Hepatocyte (in vitro differentiated cells): ENCODE results near the gene EIF4H. TPM values are rescaled to one million over a fixed set of nuclear protein-coding genes. Genes with fewer than 3 reads are reported as not detected.
"Not testable (repeated sequence)": the region's sequence is repeated elsewhere in the genome, so short reads cannot be mapped to it uniquely, and the experiment has no call there.

Experiments
- DNase-seq: peaks from one replicate; pipeline ENCODE4 v3.0.0-alpha.2; 2016; ENCODE audit warnings: low spot score
- H2AFZ ChIP-seq: fragments of 200-600 bp; sonication (generic); 2 replicates; pipeline ENCODE4 v1.6.0; 2016; ENCODE audit warnings: antibody characterized with exemption, mild to moderate bottlenecking
- H3K27ac ChIP-seq: fragments of 200-600 bp; sonication (generic); 2 replicates; pipeline ENCODE4 v1.5.1; 2016; ENCODE audit warnings: mild to moderate bottlenecking
- H3K27me3 ChIP-seq: fragments of 200-600 bp; sonication (generic); 2 replicates; pipeline ENCODE4 v1.6.1; 2016
- H3K36me3 ChIP-seq: fragments of 200-600 bp; sonication (generic); replicated peaks from 2 replicates; pipeline ENCODE4 v1.5.1; 2016; ENCODE audit warnings: low read depth; ENCODE audit not compliant: insufficient read depth
- H3K4me1 ChIP-seq: fragments of 200-600 bp; sonication (generic); 2 replicates; pipeline ENCODE4 v1.5.1; 2016; ENCODE audit warnings: mild to moderate bottlenecking, moderate library complexity; ENCODE audit not compliant: insufficient read depth
- H3K4me2 ChIP-seq: fragments of 200-600 bp; sonication (generic); 2 replicates; pipeline ENCODE4 v1.6.0; 2016
- H3K4me3 ChIP-seq: fragments of 200-600 bp; sonication (generic); 2 replicates; pipeline ENCODE4 v1.5.1; 2016; ENCODE audit warnings: mild to moderate bottlenecking
- H3K79me2 ChIP-seq: fragments of 200-600 bp; sonication (generic); 2 replicates; pipeline ENCODE4 v1.6.0; 2017; ENCODE audit warnings: mild to moderate bottlenecking
- H3K9me2 ChIP-seq: fragments of 200-600 bp; sonication (generic); replicated peaks from 2 replicates; pipeline ENCODE4 v1.6.0; 2017; ENCODE audit warnings: mild to moderate bottlenecking; ENCODE audit not compliant: insufficient read depth
- H3K9me3 ChIP-seq: fragments of 200-600 bp; sonication (generic); 2 replicates; pipeline ENCODE4 v1.5.1; 2016; ENCODE audit warnings: low read depth, mild to moderate bottlenecking
- H4K20me1 ChIP-seq: fragments of 200-600 bp; sonication (generic); 2 replicates; pipeline ENCODE4 v1.6.0; 2016; ENCODE audit warnings: mild to moderate bottlenecking; ENCODE audit not compliant: insufficient read depth, poor library complexity, severe bottlenecking
- EZH2 ChIP-seq: fragments of 200-600 bp; sonication (generic); IDR thresholded peaks from 2 replicates; pipeline ENCODE4 v1.6.1; 2016; ENCODE audit warnings: antibody characterized with exemption, mild to moderate bottlenecking, borderline replicate concordance
- EZH2phosphoT487 ChIP-seq: fragments of 200-600 bp; sonication (generic); IDR thresholded peaks from one replicate; pipeline ENCODE4 v1.6.1; 2018; ENCODE audit warnings: antibody characterized with exemption, mild to moderate bottlenecking, low read depth, moderate library complexity; ENCODE audit not compliant: unreplicated experiment, severe bottlenecking
- whole genome bisulfite sequencing: methylation state at CpG from one replicate; pipeline ENCODE4 v1.1.6; 2016; ENCODE audit warnings: low lambda C conversion rate; ENCODE audit errors: missing lambda C conversion rate; 5-methylcytosine and 5-hydroxymethylcytosine counted together
- polyA plus RNA-seq: library from polyadenylated mRNA; unstranded; fragments of >200 nt; fragmentation: Nextera tagmentation; extraction: Ambion mirVana; gene quantifications from 2 replicates; pipeline ENCODE4 v1.2.1, GENCODE V29; 2016
- total RNA-seq: library from RNA; depleted of rRNA; stranded (reverse); fragments of >200 nt; gene quantifications from 2 replicates; pipeline ENCODE4 v1.2.3, GENCODE V29; 2014
- TF ChIP-seq, protein P1 (sequence below): fragments of 200-600 bp; sonication (generic); IDR thresholded peaks from 2 replicates; pipeline ENCODE4 v1.5.1; 2016; ENCODE audit warnings: antibody characterized with exemption, mild to moderate bottlenecking; ENCODE audit not compliant: poor library complexity

The EIF4H gene
- total and polyA plus RNA-seq, 2 experiments from 2014 or later = 178 to 217 TPM

DNA sequence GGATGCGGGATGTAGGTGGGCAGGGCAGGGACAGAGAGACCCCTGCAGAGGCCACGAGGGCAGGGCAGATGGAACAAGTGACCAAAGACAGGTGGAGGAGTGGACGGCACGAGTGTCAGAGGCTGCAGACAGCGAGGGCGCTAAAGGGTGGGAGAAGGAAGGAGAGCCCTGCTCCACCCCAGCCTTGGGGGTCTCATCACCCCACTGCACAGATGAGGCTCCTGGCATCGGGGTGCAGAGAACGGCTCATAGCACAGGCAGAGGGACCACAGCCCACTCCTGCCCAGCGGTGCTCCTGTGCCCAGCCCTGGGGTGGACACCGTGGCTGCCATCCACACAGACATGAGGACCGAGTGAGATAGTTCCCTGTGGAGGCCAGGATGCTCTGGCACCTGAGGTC, 33.4 kb downstream of the EIF4H start:
- Histone ChIP-seq H4K20me1 (no peaks in the 10 kb centered on the region), H3K4me3 (no peak overlapping the region), H3K9me3 (no peaks in the 10 kb centered on the region), H3K27me3 (no peaks in the 10 kb centered on the region), H3K79me2 (no peaks in the 10 kb centered on the region), H3K9me2 (no peaks in the 10 kb centered on the region), H3K4me1 (no peaks in the 10 kb centered on the region), H3K27ac (no peak overlapping the region), H3K36me3 (no peaks in the 10 kb centered on the region), H2AFZ (no peak overlapping the region), H3K4me2 (no peak overlapping the region)
- DNase-seq = no peak
- whole genome bisulfite sequencing = 92% methylated on average over 11 of the region's 11 CpGs
- no peak for TF ChIP-seq EZH2phosphoT487
- TF ChIP-seq EZH2 = no peak
- TF ChIP-seq, protein P1, sequence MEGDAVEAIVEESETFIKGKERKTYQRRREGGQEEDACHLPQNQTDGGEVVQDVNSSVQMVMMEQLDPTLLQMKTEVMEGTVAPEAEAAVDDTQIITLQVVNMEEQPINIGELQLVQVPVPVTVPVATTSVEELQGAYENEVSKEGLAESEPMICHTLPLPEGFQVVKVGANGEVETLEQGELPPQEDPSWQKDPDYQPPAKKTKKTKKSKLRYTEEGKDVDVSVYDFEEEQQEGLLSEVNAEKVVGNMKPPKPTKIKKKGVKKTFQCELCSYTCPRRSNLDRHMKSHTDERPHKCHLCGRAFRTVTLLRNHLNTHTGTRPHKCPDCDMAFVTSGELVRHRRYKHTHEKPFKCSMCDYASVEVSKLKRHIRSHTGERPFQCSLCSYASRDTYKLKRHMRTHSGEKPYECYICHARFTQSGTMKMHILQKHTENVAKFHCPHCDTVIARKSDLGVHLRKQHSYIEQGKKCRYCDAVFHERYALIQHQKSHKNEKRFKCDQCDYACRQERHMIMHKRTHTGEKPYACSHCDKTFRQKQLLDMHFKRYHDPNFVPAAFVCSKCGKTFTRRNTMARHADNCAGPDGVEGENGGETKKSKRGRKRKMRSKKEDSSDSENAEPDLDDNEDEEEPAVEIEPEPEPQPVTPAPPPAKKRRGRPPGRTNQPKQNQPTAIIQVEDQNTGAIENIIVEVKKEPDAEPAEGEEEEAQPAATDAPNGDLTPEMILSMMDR = no peak

DNA sequence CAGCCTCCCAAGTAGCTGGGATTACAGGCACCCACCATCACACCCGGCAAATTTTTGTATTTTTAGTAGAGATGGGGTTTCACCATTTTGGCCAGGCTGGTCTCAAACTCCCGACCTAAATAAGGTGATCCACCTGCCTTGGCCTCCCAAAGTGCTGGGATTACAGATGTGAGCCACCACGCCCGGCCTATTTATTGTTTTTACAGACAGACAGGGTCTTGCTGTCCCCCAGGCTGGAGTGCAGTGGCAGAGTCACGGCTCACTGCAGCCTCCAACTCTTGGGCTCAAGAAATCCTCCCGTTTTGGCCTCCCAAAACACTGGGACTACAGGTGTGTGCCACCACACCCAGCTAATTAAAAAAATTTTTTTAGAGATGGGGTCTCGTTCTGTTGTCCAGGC, 34.1 kb downstream of the EIF4H start:
- H3K4me2 ChIP-seq, H3K4me3 ChIP-seq, H3K9me2 ChIP-seq, DNase-seq, H4K20me1 ChIP-seq, H3K79me2 ChIP-seq, H3K9me3 ChIP-seq, H3K4me1 ChIP-seq, H2AFZ ChIP-seq, H3K27me3 ChIP-seq, H3K27ac ChIP-seq, H3K36me3 ChIP-seq: not testable (repeated sequence)
- WGBS = 91% methylated on average over 7 of the region's 7 CpGs

DNA sequence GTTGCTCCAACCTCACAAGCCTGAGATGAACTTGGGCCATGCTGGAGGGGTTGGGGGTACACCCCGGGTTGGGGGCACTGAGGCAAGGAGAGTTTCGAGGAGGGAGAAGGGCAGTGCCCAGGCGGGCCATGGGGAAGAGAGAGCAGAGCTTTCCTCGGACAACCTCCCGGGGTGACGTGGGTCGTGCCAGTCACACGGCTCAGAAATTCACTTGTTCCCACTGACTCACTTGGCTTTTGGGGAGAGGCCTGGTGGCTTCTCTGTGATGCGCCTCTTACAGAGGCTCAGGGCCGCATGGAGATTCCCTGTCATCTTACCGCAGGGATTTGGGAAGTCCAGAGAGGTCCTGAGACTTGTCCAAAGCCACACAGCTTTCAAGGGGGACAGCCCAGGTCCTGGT, 38.5 kb downstream of the EIF4H start:
- WGBS = 95% methylated on average over 11 of the region's 11 CpGs
- H3K9me3 ChIP-seq = no peaks in the 10 kb centered on the region
- no peak overlapping the region for H2AFZ ChIP-seq
- no peaks in the 10 kb centered on the region for H3K36me3 ChIP-seq
- no peak overlapping the region for H3K4me2 ChIP-seq
- TF ChIP-seq EZH2phosphoT487 (no peak), EZH2 (no peak)
- TF ChIP-seq, protein P1 = no peak
- DNase-seq = no peak
- H3K79me2 ChIP-seq = no peaks in the 10 kb centered on the region
- no peak overlapping the region for H3K27ac ChIP-seq
- no peak overlapping the region for H3K4me3 ChIP-seq
- H3K9me2 ChIP-seq = no peaks in the 10 kb centered on the region
- H4K20me1 ChIP-seq = no peaks in the 10 kb centered on the region
- H3K27me3 ChIP-seq = no peaks in the 10 kb centered on the region
- no peaks in the 10 kb centered on the region for H3K4me1 ChIP-seq

DNA sequence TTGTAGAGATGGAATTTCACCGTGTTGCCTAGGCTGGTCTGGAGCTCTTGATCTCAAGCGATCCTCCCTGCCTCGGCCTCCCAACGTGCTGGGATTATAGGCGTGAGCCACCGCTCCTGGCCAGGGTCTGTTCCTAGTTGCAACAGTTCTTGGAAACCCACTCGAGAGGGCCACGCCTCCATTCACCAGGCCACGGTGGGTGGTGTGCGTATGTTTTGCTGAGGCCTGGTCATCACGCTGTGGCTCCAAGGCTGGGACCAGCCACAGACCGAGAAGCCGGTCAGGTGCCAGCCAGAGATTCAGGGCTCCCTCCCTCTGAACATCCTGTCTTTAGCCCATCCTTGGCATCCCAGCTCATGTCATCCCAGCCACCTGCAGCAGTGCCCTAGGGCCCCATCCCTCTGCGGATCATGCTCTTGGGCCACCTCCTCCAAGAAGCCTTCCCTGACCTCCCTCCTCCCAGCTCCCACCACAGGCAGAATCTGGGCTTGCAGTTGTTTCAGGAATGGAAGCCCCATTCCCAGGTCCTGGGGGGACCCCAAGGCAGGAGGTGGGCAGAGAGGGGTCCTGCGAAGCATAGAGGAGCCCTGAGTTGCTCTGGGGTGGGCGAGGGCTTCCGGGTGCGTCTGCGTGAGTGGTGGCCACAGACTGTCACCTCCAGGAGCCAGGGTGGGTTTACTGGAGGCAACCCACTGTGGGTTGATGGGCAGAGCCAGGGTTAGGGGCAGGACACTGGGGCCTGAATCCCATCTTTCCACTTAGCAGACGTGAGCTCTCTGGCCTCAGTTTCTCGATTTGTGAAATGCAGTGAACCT, 40.9 kb downstream of the EIF4H start:
- TF ChIP-seq, protein P1 = no peak
- TF ChIP-seq EZH2phosphoT487 (no peak), EZH2 (no peak)
- Histone ChIP-seq H3K4me2 (no peak overlapping the region), H3K4me3 (no peak overlapping the region), H3K27ac (no peak overlapping the region), H3K79me2 (no peaks in the 10 kb centered on the region), H3K4me1 (no peaks in the 10 kb centered on the region), H3K9me3 (no peaks in the 10 kb centered on the region), H2AFZ (no peak overlapping the region), H4K20me1 (no peaks in the 10 kb centered on the region), H3K9me2 (no peaks in the 10 kb centered on the region), H3K36me3 (no peaks in the 10 kb centered on the region), H3K27me3 (no peaks in the 10 kb centered on the region)
- DNase-seq = no peak
- 91% methylated on average over 21 of the region's 21 CpGs for WGBS
